MG63 (cell line): ENCODE measurements around the gene ATG10. TPM values are rescaled to one million over a fixed set of nuclear protein-coding genes. Genes with fewer than 3 reads are reported as not detected.
"Not testable (repeated sequence)": the region's sequence is repeated elsewhere in the genome, so short reads cannot be mapped to it uniquely, and the experiment has no call there.

ENCODE experiments used
- DNase-seq: peaks from one replicate; pipeline ENCODE4 v3.0.0-alpha.2; 2020
- H3K27me3 ChIP-seq: fragments of 250-450 bp; sonication (Bioruptor Pico); 2 replicates; pipeline ENCODE4 v1.5.1; 2020; ENCODE audit warnings: mild to moderate bottlenecking, moderate library complexity
- H3K36me3 ChIP-seq: fragments of 250-450 bp; sonication (Bioruptor Pico); 2 replicates; pipeline ENCODE4 v1.5.1; 2020; ENCODE audit warnings: mild to moderate bottlenecking, moderate library complexity
- H3K4me3 ChIP-seq: fragments of 250-450 bp; sonication (Bioruptor Pico); 2 replicates; pipeline ENCODE4 v1.5.1; 2020; ENCODE audit warnings: mild to moderate bottlenecking, moderate library complexity
- H3K9me3 ChIP-seq: fragments of 250-450 bp; sonication (Bioruptor Pico); 2 replicates; pipeline ENCODE4 v1.5.1; 2020; ENCODE audit warnings: mild to moderate bottlenecking, moderate library complexity
- total RNA-seq: library from RNA; depleted of rRNA; stranded (reverse); fragments of >200 nt; shearing (Covaris generic); gene quantifications from 2 replicates; pipeline ENCODE4 v1.2.3, GENCODE V29; 2014; ENCODE audit warnings: low replicate concordance

The ATG10 gene
- total RNA-seq, 1 experiment from 2014 or later, result 3.1 TPM

GRCh38 chr5:81969912-81970311 is 1.9 kb upstream of the ATG10 start:
- Histone ChIP-seq H3K36me3 (no peaks in the 10 kb centered on the region), H3K9me3 (no peaks in the 10 kb centered on the region), H3K4me3 (no peak overlapping the region), H3K27me3 (no peaks in the 10 kb centered on the region)
- DNase-seq, result no peak

- Histone ChIP-seq H3K27me3 (no peaks in the 10 kb centered on the region), H3K36me3 (no peaks in the 10 kb centered on the region), H3K4me3 (peak overlapping the region; percentile 69), H3K9me3 (no peaks in the 10 kb centered on the region)
- no peak for DNase-seq
These were observed 612 bp upstream of the ATG10 start for GRCh38 chr5:81971111-81971711.

- Histone ChIP-seq H3K4me3 (peak overlapping the region; percentile 69), H3K36me3 (no peaks in the 10 kb centered on the region; the same call in 1 of the 2 replicates), H3K27me3 (no peaks in the 10 kb centered on the region), H3K9me3 (no peaks in the 10 kb centered on the region)
- no peak for DNase-seq
These were observed 615 bp downstream of the ATG10 start for GRCh38 chr5:81972492-81972783.

GRCh38 chr5:81980160-81980559 is 8.3 kb downstream of the ATG10 start:
- no peak for DNase-seq
- no peaks in the 10 kb centered on the region; the same call in 1 of the 2 replicates for H3K36me3 ChIP-seq
- H3K9me3 ChIP-seq, result no peaks in the 10 kb centered on the region
- no peak overlapping the region for H3K4me3 ChIP-seq
- no peaks in the 10 kb centered on the region for H3K27me3 ChIP-seq

- Histone ChIP-seq H3K4me3 (no peak overlapping the region), H3K27me3 (no peaks in the 10 kb centered on the region), H3K9me3 (no peaks in the 10 kb centered on the region), H3K36me3 (no peaks in the 10 kb centered on the region; the same call in 1 of the 2 replicates)
- DNase-seq, result no peak
These were observed 8.9 kb downstream of the ATG10 start for GRCh38 chr5:81980598-81981260.

- not testable (repeated sequence) for DNase-seq, H3K4me3 ChIP-seq, H3K27me3 ChIP-seq, H3K9me3 ChIP-seq, H3K36me3 ChIP-seq
These were observed 10.4 kb downstream of the ATG10 start for GRCh38 chr5:81982172-81982685.

- not testable (repeated sequence) for H3K36me3 ChIP-seq, H3K4me3 ChIP-seq, DNase-seq, H3K27me3 ChIP-seq, H3K9me3 ChIP-seq
These were observed 11.3 kb downstream of the ATG10 start for GRCh38 chr5:81983148-81983547.

- H3K36me3 ChIP-seq, DNase-seq, H3K27me3 ChIP-seq, H3K9me3 ChIP-seq, H3K4me3 ChIP-seq: not testable (repeated sequence)
These were observed 11.7 kb downstream of the ATG10 start for GRCh38 chr5:81983563-81983962.

- no peak for DNase-seq
- no peak overlapping the region for H3K4me3 ChIP-seq
- no peaks in the 10 kb centered on the region for H3K9me3 ChIP-seq
- H3K27me3 ChIP-seq, result no peaks in the 10 kb centered on the region
- no peaks in the 10 kb centered on the region for H3K36me3 ChIP-seq
These were observed 14.3 kb downstream of the ATG10 start for GRCh38 chr5:81986126-81986525.

GRCh38 chr5:81989204-81989603 is 17.4 kb downstream of the ATG10 start:
- Histone ChIP-seq H3K9me3 (no peaks in the 10 kb centered on the region), H3K36me3 (no peaks in the 10 kb centered on the region), H3K4me3 (no peak overlapping the region), H3K27me3 (no peaks in the 10 kb centered on the region)
- DNase-seq, result no peak

GRCh38 chr5:81994679-81995078 is 22.9 kb downstream of the ATG10 start:
- Histone ChIP-seq H3K4me3 (no peak overlapping the region), H3K9me3 (peaks cover 11% of the 10 kb centered on the region; the same call in 1 of the 2 replicates), H3K36me3 (peaks cover 2% of the 10 kb centered on the region; the same call in 1 of the 2 replicates), H3K27me3 (no peaks in the 10 kb centered on the region)
- no peak for DNase-seq

- Histone ChIP-seq H3K9me3 (peaks cover 11% of the 10 kb centered on the region; the same call in 1 of the 2 replicates), H3K36me3 (peaks cover 2% of the 10 kb centered on the region; the same call in 1 of the 2 replicates), H3K27me3 (no peaks in the 10 kb centered on the region), H3K4me3 (no peak overlapping the region)
- DNase-seq, result no peak
These were observed 23.6 kb downstream of the ATG10 start for GRCh38 chr5:81995407-81995806.

- Histone ChIP-seq H3K4me3 (no peak overlapping the region), H3K36me3 (no peaks in the 10 kb centered on the region), H3K9me3 (no peaks in the 10 kb centered on the region), H3K27me3 (no peaks in the 10 kb centered on the region)
- DNase-seq, result peak; percentile 78
These were observed 32.7 kb downstream of the ATG10 start for GRCh38 chr5:82004511-82004910.

- DNase-seq, H3K36me3 ChIP-seq, H3K4me3 ChIP-seq, H3K27me3 ChIP-seq, H3K9me3 ChIP-seq: not testable (repeated sequence)
These were observed 38.0 kb downstream of the ATG10 start for GRCh38 chr5:82009869-82010268.

- DNase-seq, result no peak
- Histone ChIP-seq H3K27me3 (no peaks in the 10 kb centered on the region), H3K36me3 (no peaks in the 10 kb centered on the region), H3K9me3 (no peaks in the 10 kb centered on the region), H3K4me3 (no peak overlapping the region)
These were observed 38.9 kb downstream of the ATG10 start for GRCh38 chr5:82010696-82011095.

- no peaks in the 10 kb centered on the region for H3K36me3 ChIP-seq
- no peak overlapping the region for H3K4me3 ChIP-seq
- H3K9me3 ChIP-seq, result peaks cover 3% of the 10 kb centered on the region; the same call in 1 of the 2 replicates
- H3K27me3 ChIP-seq, result no peaks in the 10 kb centered on the region
- peak; percentile 22 for DNase-seq
These were observed 39.9 kb downstream of the ATG10 start for GRCh38 chr5:82011761-82012160.

- not testable (repeated sequence) for H3K9me3 ChIP-seq, DNase-seq, H3K4me3 ChIP-seq, H3K36me3 ChIP-seq, H3K27me3 ChIP-seq
These were observed 42.8 kb downstream of the ATG10 start for GRCh38 chr5:82014644-82015043.

GRCh38 chr5:82018462-82018861 is 46.6 kb downstream of the ATG10 start:
- H3K36me3 ChIP-seq, result no peaks in the 10 kb centered on the region
- H3K27me3 ChIP-seq, result no peaks in the 10 kb centered on the region
- H3K4me3 ChIP-seq, result no peak overlapping the region
- no peak for DNase-seq
- H3K9me3 ChIP-seq, result peaks cover 3% of the 10 kb centered on the region; the same call in 1 of the 2 replicates
